ENCODE results near the gene DUSP6.

GRCh38 chr12:89393551-89394121, 41.3 kb upstream of the DUSP6 start:
- TF ChIP-seq USF2 (IDR thresholded peaks at IDR 0.05): no peak
- no peak for TF ChIP-seq HDAC2 (IDR thresholded peaks at IDR 0.05)
- TF ChIP-seq CTCF (IDR thresholded peaks at IDR 0.05): no peak
- no peak for TF ChIP-seq CHD4 (IDR thresholded peaks at IDR 0.05; ENCODE audit: borderline replicate concordance)
- TF ChIP-seq MAX (IDR thresholded peaks at IDR 0.05): no peak
- TF ChIP-seq MYC (IDR thresholded peaks at IDR 0.05; ENCODE audit: borderline replicate concordance, low read length): no peak
- TF ChIP-seq POLR2A (IDR thresholded peaks at IDR 0.05; ENCODE audit: low read length): no peak
